Smooth muscle cell (in vitro differentiated cells): ENCODE data around the gene PCDHGB4. TPM values are rescaled to one million over a fixed set of nuclear protein-coding genes. Genes with fewer than 3 reads are reported as not detected.
A peak's percentile ranks its signal among the peaks of the same experiment; 100 is the strongest.
"Not testable (repeated sequence)": the region's sequence is repeated elsewhere in the genome, so short reads cannot be mapped to it uniquely, and the experiment has no call there.

Experiments
- DNase-seq: peaks from one replicate; lab custom pipeline; 2025; ENCODE audit not compliant: unreplicated experiment; lab: John Stamatoyannopoulos, UW
- H2AFZ ChIP-seq: fragments of 200-600 bp; sonication (generic); 2 replicates; pipeline ENCODE4 v1.6.0; 2016; ENCODE audit warnings: antibody characterized with exemption, low read depth, mild to moderate bottlenecking
- H3F3A ChIP-seq: fragments of 200-600 bp; sonication (generic); 2 replicates; pipeline ENCODE4 v1.6.0; 2017; ENCODE audit warnings: antibody characterized with exemption, low read depth
- H3K27ac ChIP-seq: fragments of 200-600 bp; sonication (generic); 2 replicates; pipeline ENCODE4 v1.5.1; 2016; ENCODE audit warnings: low read depth, mild to moderate bottlenecking
- H3K27me3 ChIP-seq: fragments of 200-600 bp; sonication (generic); 2 replicates; pipeline ENCODE4 v1.6.1; 2016; ENCODE audit warnings: low read depth, mild to moderate bottlenecking
- H3K36me3 ChIP-seq: fragments of 200-600 bp; sonication (generic); 2 replicates; pipeline ENCODE4 v1.5.1; 2016; ENCODE audit warnings: low read depth
- H3K4me1 ChIP-seq: fragments of 200-600 bp; sonication (generic); 2 replicates; pipeline ENCODE4 v1.5.1; 2016; ENCODE audit warnings: low read depth
- H3K4me2 ChIP-seq: fragments of 200-600 bp; sonication (generic); 2 replicates; pipeline ENCODE4 v1.6.0; 2016; ENCODE audit warnings: mild to moderate bottlenecking
- H3K4me3 ChIP-seq: fragments of 200-600 bp; sonication (generic); 2 replicates; pipeline ENCODE4 v1.5.1; 2016; ENCODE audit warnings: mild to moderate bottlenecking
- H3K79me2 ChIP-seq: fragments of 200-600 bp; sonication (generic); 2 replicates; pipeline ENCODE4 v1.6.0; 2016; ENCODE audit warnings: low read depth, mild to moderate bottlenecking
- H3K9ac ChIP-seq: fragments of 200-600 bp; sonication (generic); 2 replicates; pipeline ENCODE4 v1.6.0; 2016; ENCODE audit warnings: low read depth
- H3K9me3 ChIP-seq: fragments of 200-600 bp; sonication (generic); replicated peaks from 2 replicates; pipeline ENCODE4 v1.5.1; 2016; ENCODE audit warnings: low read depth
- H4K20me1 ChIP-seq: fragments of 200-600 bp; sonication (generic); 2 replicates; pipeline ENCODE4 v1.6.0; 2016; ENCODE audit warnings: low read depth
- WGBS: methylation state at CpG from one replicate; pipeline ENCODE4 v1.1.7; 2016; ENCODE audit warnings: low lambda C conversion rate; 5-methylcytosine and 5-hydroxymethylcytosine counted together
- polyA plus RNA-seq: library from polyadenylated mRNA; unstranded; fragments of >200 nt; fragmentation: Nextera tagmentation; extraction: Ambion mirVana; gene quantifications from 2 replicates; pipeline ENCODE4 v1.2.1, GENCODE V29; 2016
- total RNA-seq: library from RNA; depleted of rRNA; stranded (reverse); fragments of >200 nt; gene quantifications from 2 replicates; pipeline ENCODE4 v1.2.3, GENCODE V29; 2014
- TF ChIP-seq, protein P1 (sequence below): fragments of 200-600 bp; sonication (generic); IDR thresholded peaks from 2 replicates; pipeline ENCODE4 v1.5.1; 2017; ENCODE audit warnings: borderline replicate concordance, mild to moderate bottlenecking, antibody characterized with exemption; ENCODE audit not compliant: insufficient read depth, poor library complexity, severe bottlenecking

Gene PCDHGB4
- total and polyA plus RNA-seq, 2 experiments from 2014 or later, result 27.5 to 43.1 TPM

- TF ChIP-seq, protein P1, sequence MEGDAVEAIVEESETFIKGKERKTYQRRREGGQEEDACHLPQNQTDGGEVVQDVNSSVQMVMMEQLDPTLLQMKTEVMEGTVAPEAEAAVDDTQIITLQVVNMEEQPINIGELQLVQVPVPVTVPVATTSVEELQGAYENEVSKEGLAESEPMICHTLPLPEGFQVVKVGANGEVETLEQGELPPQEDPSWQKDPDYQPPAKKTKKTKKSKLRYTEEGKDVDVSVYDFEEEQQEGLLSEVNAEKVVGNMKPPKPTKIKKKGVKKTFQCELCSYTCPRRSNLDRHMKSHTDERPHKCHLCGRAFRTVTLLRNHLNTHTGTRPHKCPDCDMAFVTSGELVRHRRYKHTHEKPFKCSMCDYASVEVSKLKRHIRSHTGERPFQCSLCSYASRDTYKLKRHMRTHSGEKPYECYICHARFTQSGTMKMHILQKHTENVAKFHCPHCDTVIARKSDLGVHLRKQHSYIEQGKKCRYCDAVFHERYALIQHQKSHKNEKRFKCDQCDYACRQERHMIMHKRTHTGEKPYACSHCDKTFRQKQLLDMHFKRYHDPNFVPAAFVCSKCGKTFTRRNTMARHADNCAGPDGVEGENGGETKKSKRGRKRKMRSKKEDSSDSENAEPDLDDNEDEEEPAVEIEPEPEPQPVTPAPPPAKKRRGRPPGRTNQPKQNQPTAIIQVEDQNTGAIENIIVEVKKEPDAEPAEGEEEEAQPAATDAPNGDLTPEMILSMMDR, result no peak
- H3K4me2 ChIP-seq, result no peak within 1 kb of the TSS
- no peak within 1 kb of the TSS for H3K27ac ChIP-seq
- H3K9me3 ChIP-seq, result peaks cover 42% of the 10 kb centered on the region
- WGBS, result 96% methylated on average over 33 of the region's 33 CpGs
- H2AFZ ChIP-seq, result no peak within 1 kb of the TSS
- no peak for DNase-seq
- H3K36me3 ChIP-seq, result peaks cover 40% of the 10 kb centered on the region
- no peaks in the 10 kb centered on the region for H3F3A ChIP-seq
- H3K4me1 ChIP-seq, result no peaks in the 10 kb centered on the region
- peaks cover 22% of the 10 kb centered on the region for H3K79me2 ChIP-seq
- no peaks in the 10 kb centered on the region for H3K27me3 ChIP-seq
- H4K20me1 ChIP-seq, result no peaks in the 10 kb centered on the region
- no peak within 1 kb of the TSS for H3K9ac ChIP-seq
- peak within 1 kb of the TSS; percentile 8 for H3K4me3 ChIP-seq
Observed at GRCh38 chr5:141430332-141431113, 43.0 kb downstream of the PCDHGB4 start, which contains the start of gene PCDHGA12. TSS of gene PCDHGA12 (plus strand) at chr5:141430507. CDS start at chr5:141430760, 253 bp downstream.

DNA sequence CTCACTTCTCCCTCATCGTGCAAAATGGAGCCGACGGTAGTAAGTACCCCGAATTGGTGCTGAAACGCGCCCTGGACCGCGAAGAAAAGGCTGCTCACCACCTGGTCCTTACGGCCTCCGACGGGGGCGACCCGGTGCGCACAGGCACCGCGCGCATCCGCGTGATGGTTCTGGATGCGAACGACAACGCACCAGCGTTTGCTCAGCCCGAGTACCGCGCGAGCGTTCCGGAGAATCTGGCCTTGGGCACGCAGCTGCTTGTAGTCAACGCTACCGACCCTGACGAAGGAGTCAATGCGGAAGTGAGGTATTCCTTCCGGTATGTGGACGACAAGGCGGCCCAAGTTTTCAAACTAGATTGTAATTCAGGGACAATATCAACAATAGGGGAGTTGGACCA, 43.8 kb downstream of the PCDHGB4 start:
- Histone ChIP-seq H3F3A (no peaks in the 10 kb centered on the region), H3K79me2 (peaks cover 18% of the 10 kb centered on the region), H3K4me3 (no peak overlapping the region), H4K20me1 (no peaks in the 10 kb centered on the region), H3K4me1 (no peaks in the 10 kb centered on the region), H2AFZ (no peak overlapping the region), H3K4me2 (no peak overlapping the region), H3K27me3 (no peaks in the 10 kb centered on the region), H3K9ac (no peak overlapping the region), H3K27ac (no peak overlapping the region), H3K9me3 (peaks cover 34% of the 10 kb centered on the region), H3K36me3 (peaks cover 39% of the 10 kb centered on the region)
- WGBS, result 99% methylated on average over 37 of the region's 37 CpGs
- no peak for DNase-seq
- TF ChIP-seq, protein P1, result no peak

- H3K4me2 ChIP-seq, result not testable (repeated sequence)
Observed at GRCh38 chr5:141432308-141432707, 44.8 kb downstream of the PCDHGB4 start.

GRCh38 chr5:141432726-141433125, 45.2 kb downstream of the PCDHGB4 start:
- DNase-seq, H3F3A ChIP-seq, H3K27me3 ChIP-seq, H3K4me2 ChIP-seq, H3K27ac ChIP-seq, H3K4me3 ChIP-seq, H4K20me1 ChIP-seq, H3K9ac ChIP-seq, H2AFZ ChIP-seq, H3K4me1 ChIP-seq: not testable (repeated sequence)
- H3K9me3 ChIP-seq, result peaks cover 26% of the 10 kb centered on the region
- H3K79me2 ChIP-seq, result peaks cover 26% of the 10 kb centered on the region
- WGBS, result 98% methylated on average over 28 of the region's 29 CpGs
- H3K36me3 ChIP-seq, result peaks cover 27% of the 10 kb centered on the region

More at GRCh38 chr5:141432308-141432707, 44.8 kb downstream of the PCDHGB4 start:
- H3K9me3 ChIP-seq, result peaks cover 27% of the 10 kb centered on the region
- not testable (repeated sequence) for H3K9ac ChIP-seq, H3K4me3 ChIP-seq, H3F3A ChIP-seq, H3K27ac ChIP-seq, H4K20me1 ChIP-seq, DNase-seq, H3K4me1 ChIP-seq, H2AFZ ChIP-seq, H3K27me3 ChIP-seq
- peaks cover 23% of the 10 kb centered on the region for H3K79me2 ChIP-seq
- 96% methylated on average over 18 of the region's 38 CpGs for WGBS
- H3K36me3 ChIP-seq, result peaks cover 29% of the 10 kb centered on the region
